GM21717 (cell line): ENCODE measurements around the gene ADCY7.

Experiments
- ATAC-seq: cut with Tn5 transposase; IDR thresholded peaks from one replicate; pipeline ENCODE4 v1.9.1; 2021; ENCODE audit warnings: mild to moderate bottlenecking, moderate library complexity; ENCODE audit not compliant: unreplicated experiment

Gene ADCY7

GRCh38 chr16:50296807-50297206, 30.5 kb downstream of the ADCY7 start:
- ATAC-seq, result no peak

- no peak for ATAC-seq
Observed at GRCh38 chr16:50297301-50298074, 31.1 kb downstream of the ADCY7 start.

- ATAC-seq, result no peak
Observed at GRCh38 chr16:50298075-50298460, 31.7 kb downstream of the ADCY7 start.

- no peak for ATAC-seq
Observed at GRCh38 chr16:50298591-50299507, 32.5 kb downstream of the ADCY7 start.

- ATAC-seq, result no peak
Observed at GRCh38 chr16:50299508-50300105, 33.3 kb downstream of the ADCY7 start.

- ATAC-seq, result no peak
Observed at GRCh38 chr16:50300942-50301625, 34.7 kb downstream of the ADCY7 start.

- no peak for ATAC-seq
Observed at GRCh38 chr16:50301626-50302471, 35.5 kb downstream of the ADCY7 start.

GRCh38 chr16:50302472-50303005, 36.2 kb downstream of the ADCY7 start:
- ATAC-seq, result no peak

- ATAC-seq, result no peak
Observed at GRCh38 chr16:50303041-50303604, 36.8 kb downstream of the ADCY7 start.

- no peak for ATAC-seq
Observed at GRCh38 chr16:50303605-50304466, 37.5 kb downstream of the ADCY7 start.

GRCh38 chr16:50304467-50305440, 38.4 kb downstream of the ADCY7 start:
- no peak for ATAC-seq

GRCh38 chr16:50305441-50306061, 39.2 kb downstream of the ADCY7 start:
- no peak for ATAC-seq

- no peak for ATAC-seq
Observed at GRCh38 chr16:50306287-50306686, 39.9 kb downstream of the ADCY7 start.

GRCh38 chr16:50308237-50308965, 42.0 kb downstream of the ADCY7 start:
- ATAC-seq, result no peak

GRCh38 chr16:50309156-50309526, 42.8 kb downstream of the ADCY7 start:
- ATAC-seq, result no peak
